LNCaP clone FGC (cell line): ENCODE data around the gene RPL29.

ENCODE experiments used
- DNase-seq: peaks from one replicate; pipeline ENCODE4 v3.0.0-alpha.2; 2011; ENCODE audit warnings: low read depth
- H3K4me3 ChIP-seq: 2 replicates; pipeline ENCODE4 v1.5.1; 2011; ENCODE audit warnings: mild to moderate bottlenecking, low read depth, low read length, control low read depth
- CTCF ChIP-seq: IDR thresholded peaks from 2 replicates; pipeline ENCODE4 v1.5.1; 2012; ENCODE audit warnings: mild to moderate bottlenecking; ENCODE audit not compliant: control insufficient read depth, insufficient read depth; ENCODE audit errors: extremely low read depth

RPL29 gene

DNA sequence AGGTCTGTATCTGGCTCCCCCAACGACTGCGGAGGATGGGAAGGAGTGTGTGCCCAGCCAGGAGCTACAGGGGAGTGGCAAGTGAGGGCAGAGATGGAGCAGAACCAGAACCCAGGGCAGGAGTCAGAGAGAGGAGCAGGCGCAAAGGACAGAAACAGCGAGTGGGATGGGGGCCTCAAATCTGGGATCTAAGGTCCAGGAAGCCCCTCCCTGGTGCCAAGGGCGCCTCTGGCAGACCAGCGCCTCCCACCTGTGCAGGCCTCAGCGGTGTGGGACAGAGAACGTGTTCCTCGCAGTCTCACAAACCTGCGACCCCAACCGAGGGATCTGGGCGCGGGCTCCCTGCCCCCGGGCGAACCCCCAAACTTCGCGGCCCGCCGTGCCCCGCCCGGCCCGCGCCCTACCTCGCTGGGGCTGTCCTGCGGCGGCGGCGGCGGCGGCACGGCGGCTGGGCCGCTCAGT is 28.7 kb downstream of the RPL29 start:
- TF ChIP-seq CTCF, result no peak
- peak overlapping the region; percentile 69 for H3K4me3 ChIP-seq

GRCh38 chr3:51966486-51966885 is 29.2 kb downstream of the RPL29 start:
- TF ChIP-seq CTCF, result no peak
- peak overlapping the region; percentile 69 for H3K4me3 ChIP-seq
- no peak for DNase-seq

More for the DNA sequence above, 28.7 kb downstream of the RPL29 start:
- DNase-seq, result no peak

DNA sequence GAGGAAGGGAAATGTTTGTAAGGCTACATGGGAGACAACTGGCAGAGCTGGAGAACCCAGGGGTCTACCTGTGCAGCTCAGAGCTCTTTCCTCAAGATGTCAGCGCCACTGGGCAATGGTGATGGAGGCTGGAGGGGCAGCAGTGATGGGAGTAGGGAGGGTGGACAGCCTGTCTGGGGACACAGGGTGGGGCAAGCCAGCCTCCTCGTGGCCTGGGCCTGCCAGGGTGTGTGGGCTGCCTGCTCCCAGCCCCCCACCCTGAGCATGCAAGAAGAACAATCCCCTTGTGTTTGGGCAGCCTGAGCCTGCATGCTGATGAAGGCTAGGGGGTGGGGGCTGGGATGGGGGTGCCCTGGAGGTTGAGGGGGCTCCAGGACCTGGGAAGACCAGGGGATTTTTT is 29.7 kb downstream of the RPL29 start:
- no peak for TF ChIP-seq CTCF
- DNase-seq, result no peak
- H3K4me3 ChIP-seq, result no peak overlapping the region

DNA sequence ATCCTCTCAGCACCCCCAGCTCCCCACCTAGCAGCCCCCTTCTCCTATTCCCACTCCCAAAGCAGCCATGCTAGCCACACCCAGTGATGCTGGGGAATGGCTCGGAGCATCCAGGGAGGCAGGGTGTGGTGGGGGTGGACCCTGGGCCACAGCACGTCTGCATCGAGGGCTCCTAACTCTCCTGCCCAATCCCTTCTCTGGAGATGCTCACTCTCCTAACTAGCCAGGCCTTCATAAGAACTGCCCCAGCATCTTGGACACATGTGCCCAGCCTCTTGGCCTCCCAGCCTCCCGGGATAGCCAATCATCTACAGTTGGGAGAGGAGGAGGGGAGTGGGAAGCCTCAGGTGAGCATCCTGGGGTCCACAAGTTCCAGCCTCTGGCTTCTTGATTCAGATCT is 31.2 kb downstream of the RPL29 start:
- no peak overlapping the region for H3K4me3 ChIP-seq
- TF ChIP-seq CTCF, result no peak
- no peak for DNase-seq

DNA sequence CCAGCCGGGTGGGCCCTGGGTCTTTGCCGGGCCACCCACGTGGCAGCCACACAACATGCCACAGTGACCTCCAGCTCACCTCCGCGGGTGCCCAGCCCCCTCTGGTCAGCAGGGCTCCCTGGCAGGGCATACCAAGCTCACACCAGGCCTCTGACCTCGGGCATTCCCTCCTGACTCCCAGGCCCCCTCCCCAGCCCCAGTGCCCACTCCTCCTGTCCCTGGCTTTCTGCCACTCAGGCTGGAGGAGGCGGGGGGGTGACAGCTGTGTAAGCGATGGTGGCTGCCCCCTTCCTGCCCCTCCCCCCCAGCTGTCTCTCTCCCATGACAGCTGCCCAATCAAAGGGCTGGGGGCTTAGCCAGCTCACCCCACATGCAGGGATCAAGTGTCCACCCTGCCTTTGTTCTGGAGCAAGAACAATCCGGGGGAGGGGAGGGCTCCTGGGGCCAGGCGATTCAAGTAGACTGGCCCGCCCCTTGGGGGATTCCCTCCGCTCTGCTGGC is 31.7 kb downstream of the RPL29 start:
- TF ChIP-seq CTCF, result no peak
- no peak for DNase-seq

DNA sequence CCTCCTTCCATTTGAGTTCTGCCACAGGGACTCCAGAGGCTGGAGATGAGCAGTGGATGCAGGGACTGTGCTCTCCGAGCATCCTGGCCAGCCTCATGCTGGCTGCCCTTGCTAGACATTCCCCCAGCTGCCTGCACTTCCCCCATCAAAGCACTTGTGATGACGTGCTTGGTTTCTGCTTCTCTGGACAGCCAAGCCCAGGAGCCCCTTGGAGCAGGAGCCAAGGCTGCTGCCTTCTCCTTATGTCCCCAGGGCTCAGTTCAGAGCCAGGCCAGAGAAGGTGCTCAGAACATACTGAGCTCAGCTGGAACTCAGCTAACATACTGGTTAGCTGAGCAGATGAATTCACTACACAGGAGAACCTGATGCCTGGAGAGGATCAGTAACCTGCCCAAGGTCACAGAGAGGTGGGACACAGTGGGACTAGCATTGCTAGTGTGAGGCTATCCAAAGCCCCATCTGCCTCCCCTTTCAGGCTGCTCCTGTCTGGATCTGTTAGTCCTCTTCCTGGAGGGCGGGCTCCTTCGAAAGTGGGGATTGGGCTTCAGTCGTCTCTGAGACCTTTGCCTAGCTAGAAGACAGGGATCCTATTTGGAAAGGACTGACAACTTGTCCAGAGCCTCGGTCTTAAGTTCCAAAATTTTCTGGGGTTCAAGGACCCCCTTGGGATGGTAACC is 32.7 kb downstream of the RPL29 start:
- no peak overlapping the region for H3K4me3 ChIP-seq
- DNase-seq, result no peak
- no peak for TF ChIP-seq CTCF

More for the DNA sequence above, 31.7 kb downstream of the RPL29 start:
- no peak overlapping the region for H3K4me3 ChIP-seq
